HS-27A (cell line): ENCODE results near the gene ATP1B4.
"Not testable (repeated sequence)": the region's sequence is repeated elsewhere in the genome, so short reads cannot be mapped to it uniquely, and the experiment has no call there.

Experiments used
- DNase-seq: peaks from one replicate; pipeline ENCODE4 v3.0.0-alpha.2; 2012; ENCODE audit warnings: low read depth, missing footprints

ATP1B4 gene

GRCh38 chrX:120361764-120362305, at the start of gene ATP1B4:
Gene ATP1B4, plus strand, starts transcription at chrX:120362089. Its CDS starts 80 bp downstream, at chrX:120362169.
- no peak for DNase-seq

DNA sequence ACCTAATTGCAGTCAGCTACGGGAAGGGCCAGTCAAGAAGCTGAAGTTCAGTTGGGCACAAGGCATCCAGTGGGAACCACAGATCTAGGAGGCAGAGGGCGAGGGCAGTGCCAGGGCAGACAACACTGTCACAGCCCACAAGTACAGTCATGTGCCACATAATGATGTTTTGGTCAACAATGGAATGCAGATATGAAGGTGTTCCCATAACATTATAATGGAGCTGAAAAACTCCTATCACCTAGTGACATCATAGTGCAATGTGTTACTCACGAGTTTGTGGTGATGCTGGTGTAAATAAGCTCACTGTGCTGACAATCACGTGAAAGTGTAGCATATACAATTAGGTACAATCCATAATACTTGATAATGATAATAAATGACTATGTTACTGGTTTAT, 46.1 kb upstream of the ATP1B4 start:
- DNase-seq: no peak

- DNase-seq: no peak
These were observed 45.2 kb upstream of the ATP1B4 start for GRCh38 chrX:120316587-120317283.

- no peak for DNase-seq
These were observed 43.5 kb upstream of the ATP1B4 start for GRCh38 chrX:120318411-120318810.

- DNase-seq: no peak
These were observed 40.2 kb upstream of the ATP1B4 start for GRCh38 chrX:120321520-120322281.

GRCh38 chrX:120331116-120331515, 30.8 kb upstream of the ATP1B4 start:
- DNase-seq: no peak

GRCh38 chrX:120332394-120332793, 29.5 kb upstream of the ATP1B4 start:
- DNase-seq: no peak

DNA sequence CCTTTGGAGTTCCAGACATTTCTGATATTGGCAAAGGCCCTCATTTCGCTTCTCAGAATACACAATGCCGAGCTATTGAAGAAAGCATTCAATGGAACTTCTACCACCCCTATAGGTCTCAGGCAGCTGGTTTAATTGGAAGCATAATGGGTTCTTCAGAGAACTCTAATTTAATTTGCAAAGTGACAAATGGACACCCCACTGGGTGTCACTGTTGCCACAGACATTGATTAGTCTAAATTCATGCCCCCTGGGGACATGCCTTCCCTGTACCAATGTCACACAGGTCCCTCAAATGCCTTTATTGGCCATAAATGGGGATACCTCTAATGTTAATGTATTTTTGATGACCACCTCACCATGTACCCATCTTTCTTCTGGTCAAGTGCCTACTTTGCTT, 27.7 kb upstream of the ATP1B4 start:
- no peak for DNase-seq

DNA sequence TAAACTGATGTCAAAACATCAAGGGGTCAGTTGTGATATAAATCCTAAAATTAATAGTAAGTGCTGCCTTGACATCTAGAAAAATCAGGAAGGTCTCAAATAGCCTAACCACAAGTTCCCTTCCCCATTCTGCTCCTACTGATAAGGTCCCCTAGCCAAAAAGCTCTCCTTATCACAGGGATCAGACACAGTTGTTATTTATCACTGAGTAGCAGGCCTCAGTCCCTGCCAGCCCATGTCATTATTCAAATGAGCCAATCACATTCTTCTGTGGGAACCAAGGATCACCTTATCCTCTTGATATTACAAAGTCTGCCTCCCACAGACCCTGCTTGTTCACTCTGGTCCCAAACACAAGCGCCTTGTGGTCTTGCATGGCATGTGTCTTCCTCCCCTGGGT, 27.3 kb upstream of the ATP1B4 start:
- DNase-seq: no peak

- DNase-seq: no peak
These were observed 26.6 kb upstream of the ATP1B4 start for GRCh38 chrX:120335289-120335688.

GRCh38 chrX:120336899-120337298, 25.0 kb upstream of the ATP1B4 start:
- DNase-seq: no peak

- not testable (repeated sequence) for DNase-seq
These were observed 17.3 kb upstream of the ATP1B4 start for GRCh38 chrX:120344566-120344965.

- no peak for DNase-seq
These were observed 11.3 kb upstream of the ATP1B4 start for GRCh38 chrX:120350450-120351138.

DNA sequence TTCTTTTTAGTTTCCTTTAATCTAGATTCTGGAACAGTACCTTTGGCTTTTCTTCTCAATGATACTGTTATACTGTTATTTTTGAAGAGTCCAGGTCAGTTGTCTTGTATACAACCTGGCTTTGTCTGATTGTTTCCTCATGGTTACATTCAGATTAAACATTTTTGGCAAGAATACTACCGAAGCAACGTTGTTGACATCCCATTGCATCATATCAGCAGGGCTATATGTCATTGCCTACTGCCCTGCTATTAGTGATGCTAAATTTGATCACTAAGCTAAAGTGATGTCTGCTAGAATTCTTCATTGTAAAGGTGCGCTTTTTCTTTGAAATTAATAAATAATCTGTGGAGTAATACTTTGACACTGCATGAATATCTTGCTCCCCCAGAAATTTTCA, 5.8 kb upstream of the ATP1B4 start:
- DNase-seq: no peak

- no peak for DNase-seq
These were observed 4.7 kb upstream of the ATP1B4 start for GRCh38 chrX:120357186-120357585.

DNA sequence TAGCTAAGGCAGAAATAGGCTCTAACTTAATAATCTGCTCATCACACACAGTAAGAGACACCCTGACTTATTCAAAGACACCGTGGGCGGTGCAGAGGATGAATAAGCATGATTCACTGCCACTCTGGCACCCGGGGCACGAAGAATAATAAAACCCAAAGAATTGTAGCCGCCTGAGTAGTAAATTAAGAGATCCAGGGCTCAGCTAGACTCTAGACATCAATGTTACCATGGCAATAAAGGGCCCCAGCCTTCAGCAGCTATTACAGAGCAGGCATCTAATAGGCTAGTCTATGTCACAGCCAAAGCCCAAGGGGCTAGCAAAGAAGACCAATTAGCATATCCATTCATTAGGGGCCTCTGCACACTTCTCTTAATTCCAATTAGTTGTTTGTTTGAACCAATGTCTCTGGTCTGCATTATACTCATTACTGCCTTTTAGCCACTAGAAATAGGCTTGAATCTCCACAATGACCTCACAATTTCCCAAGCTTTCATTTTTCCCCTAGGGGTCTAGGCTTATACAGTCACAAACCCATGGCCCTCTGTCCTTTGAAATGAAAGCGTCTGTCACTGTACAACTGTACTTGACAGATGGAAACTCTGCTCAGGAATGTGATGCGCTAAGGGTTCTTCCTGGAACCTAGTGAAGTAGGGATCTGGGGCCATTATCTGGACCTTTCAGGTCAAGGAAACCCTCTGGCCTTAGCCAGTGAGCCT, 3.0 kb upstream of the ATP1B4 start:
- DNase-seq: peak; percentile 8

- DNase-seq: no peak
These were observed 3.4 kb downstream of the ATP1B4 start for GRCh38 chrX:120365320-120365719.

DNA sequence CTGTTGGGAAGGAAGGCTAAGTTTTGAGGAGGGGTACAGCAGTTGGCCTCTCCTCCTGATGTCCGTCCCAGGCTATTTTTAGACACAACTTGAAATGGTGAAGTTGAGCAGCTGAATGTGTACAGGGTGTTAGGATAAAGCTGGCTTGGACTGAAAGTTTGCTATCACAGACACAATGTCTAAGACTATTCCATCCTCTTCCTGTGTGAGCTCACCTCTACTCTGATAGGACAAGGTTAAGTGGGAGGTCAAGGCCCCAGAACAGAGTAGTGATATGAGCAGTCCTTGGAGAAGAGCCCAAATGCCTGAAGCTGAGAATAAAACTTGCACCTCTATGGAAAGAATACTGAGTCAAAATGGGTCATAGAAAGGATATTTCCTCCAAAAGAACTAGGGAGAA, 4.1 kb downstream of the ATP1B4 start:
- DNase-seq: no peak

DNA sequence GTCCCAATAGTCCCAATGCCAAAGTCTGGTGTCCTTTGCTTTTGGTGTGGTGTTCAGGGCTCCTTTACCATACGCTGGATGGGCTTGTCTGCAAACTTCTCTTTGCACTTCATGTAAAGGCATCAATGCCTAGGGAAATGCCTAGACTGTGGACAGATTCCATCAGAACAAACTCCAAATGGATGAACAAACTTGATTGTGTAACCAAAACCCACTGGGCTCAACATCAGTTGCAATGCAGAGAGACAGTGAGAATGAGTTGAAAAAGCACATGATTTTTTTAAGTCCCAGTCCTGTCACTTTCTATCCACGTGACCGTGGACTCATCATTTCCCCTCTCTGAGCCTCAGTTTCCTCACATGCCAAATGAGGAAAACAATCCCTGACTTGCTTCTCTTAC, 4.9 kb downstream of the ATP1B4 start:
- no peak for DNase-seq

GRCh38 chrX:120367402-120368109, 5.7 kb downstream of the ATP1B4 start:
- no peak for DNase-seq

- DNase-seq: no peak
These were observed 10.9 kb downstream of the ATP1B4 start for GRCh38 chrX:120372667-120373370.
